GM10847 (cell line): ENCODE measurements around the gene PTPRG.

Source experiments
- POLR2A ChIP-seq: IDR thresholded peaks from 2 replicates; pipeline ENCODE4 v1.6.1; 2011; ENCODE audit not compliant: insufficient read length; ENCODE audit errors: extremely low read depth

The PTPRG gene

DNA sequence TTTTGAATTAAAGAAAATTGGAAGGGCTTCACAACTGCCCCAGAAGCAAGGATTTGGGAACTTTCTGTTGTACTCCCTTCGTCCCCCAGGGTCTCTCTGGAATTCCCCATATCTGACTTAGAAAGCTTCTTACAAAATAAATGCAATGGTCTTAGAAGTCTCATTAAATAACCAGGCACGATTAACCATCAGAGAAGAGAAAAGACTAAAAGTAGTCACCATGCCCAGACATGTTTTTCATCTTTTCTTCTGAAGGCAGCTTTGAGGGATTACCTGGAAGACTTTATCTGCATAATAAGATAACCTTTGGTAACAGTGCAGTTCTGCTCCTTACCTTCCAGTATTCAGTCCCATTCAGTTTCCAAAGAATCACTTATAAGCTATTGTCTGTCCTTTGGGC lies 135.9 kb downstream of the PTPRG start:
- no peak for TF ChIP-seq POLR2A

DNA sequence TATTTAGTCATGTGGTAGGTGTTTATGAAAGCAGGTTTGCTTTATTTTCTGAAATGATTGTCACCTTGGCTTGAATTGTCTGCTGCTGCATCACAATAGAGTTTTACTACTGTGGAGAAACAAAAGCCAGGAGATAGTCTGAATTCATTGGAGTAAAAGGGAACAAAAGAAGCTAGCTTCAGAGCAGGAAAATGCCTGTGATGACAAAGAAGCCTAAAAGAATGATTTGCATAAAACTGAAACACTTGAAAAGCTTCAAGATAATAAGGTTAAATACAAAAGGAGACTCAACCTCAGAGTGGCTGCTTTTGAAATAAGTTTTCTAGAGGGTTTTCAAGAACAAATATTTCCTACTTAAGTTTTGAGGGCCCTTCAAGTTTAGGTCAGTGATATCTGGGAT lies 138.3 kb downstream of the PTPRG start:
- TF ChIP-seq POLR2A, result no peak

DNA sequence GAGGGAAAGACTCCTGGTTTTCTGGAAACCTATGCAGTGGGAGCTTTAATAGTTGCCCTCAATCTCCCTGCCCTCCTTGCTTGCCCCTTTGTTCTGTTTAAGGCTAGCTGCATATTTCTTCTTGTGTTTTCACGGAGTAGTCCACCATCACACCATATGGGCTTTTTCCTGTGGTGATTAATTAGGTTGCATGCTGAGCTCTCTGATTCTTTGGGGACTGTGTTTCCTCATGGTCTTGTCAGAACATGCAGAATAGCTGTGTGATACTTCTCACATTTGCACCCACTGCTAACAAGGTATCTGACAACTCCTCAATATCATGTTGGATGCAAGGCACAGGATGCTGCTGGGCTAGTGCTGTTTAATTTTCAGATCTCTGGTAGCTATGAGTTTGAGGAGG lies 139.6 kb downstream of the PTPRG start:
- no peak for TF ChIP-seq POLR2A

DNA sequence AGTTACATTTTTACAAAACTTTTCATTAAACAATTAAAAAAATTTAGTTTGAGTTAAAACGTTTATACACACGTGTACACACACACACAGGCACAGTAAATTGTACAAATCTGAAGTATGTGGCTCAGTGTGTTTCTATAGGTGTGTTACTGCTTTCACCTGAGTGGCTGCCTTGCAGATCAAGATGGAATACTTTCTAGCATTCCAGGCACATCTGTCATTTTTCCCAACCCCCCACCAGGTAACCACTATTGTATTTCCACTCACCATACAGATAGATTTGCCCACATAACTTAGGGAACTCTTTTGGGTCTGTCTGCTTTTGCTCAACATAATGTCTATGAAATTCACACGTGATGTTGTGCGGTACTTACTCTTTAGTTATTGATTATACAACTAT lies 141.1 kb downstream of the PTPRG start:
- no peak for TF ChIP-seq POLR2A

DNA sequence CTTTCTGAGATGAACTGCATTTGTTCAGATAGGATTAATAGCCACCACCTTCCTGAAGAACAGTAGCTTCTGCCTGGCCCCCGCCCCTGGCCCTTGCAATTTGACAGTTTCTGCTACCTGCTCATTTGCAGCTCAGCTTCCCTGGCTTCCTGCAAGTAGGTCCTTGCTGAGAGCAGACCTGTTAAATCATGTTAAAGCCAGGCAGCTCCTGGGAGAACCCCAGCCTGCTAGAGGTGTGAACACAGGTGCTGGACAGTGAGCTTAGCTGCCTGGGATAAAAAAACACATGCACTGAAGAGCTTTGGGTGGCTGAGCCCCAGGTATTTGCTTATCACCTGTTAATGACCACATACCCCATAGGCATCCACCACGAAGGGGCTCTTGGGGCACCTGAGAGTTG lies 143.4 kb downstream of the PTPRG start:
- no peak for TF ChIP-seq POLR2A

DNA sequence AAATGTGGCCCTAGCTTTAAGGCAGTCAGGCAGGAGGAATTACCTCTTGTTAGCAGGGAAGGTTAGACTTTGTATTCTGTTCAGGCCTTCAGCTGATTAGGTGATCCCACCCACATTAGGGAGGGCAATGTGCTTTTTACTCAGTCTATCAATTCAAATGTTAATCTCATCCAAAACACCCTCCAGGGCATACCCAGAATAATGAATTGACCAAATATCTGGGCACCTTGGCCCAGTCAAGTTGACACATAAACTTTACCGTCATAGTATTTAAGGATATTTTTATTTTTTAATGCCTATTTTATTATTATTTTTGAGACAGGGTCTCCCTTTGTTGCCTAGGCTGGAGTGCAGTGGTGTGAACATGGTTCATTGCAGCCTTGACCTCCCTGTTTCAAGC lies 146.1 kb downstream of the PTPRG start:
- no peak for TF ChIP-seq POLR2A

DNA sequence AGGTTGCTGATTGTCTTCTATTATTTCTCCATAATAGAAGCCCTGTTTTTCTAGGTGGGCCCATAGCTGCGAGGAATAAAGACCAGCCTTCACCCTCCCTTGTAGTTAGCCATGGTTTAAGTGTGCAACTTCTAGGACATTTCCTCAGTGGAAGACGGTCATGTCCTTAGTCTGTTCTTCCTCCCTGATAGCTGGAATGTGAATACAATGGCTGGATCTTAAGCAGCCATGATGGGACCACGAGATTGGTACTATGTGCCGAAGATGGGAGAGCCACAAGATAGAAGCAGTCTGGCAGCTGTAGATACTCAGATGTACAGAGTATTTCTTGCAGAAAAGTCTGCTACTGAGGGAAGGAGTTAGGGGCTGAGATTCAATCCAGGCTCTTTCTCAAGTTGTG lies 152.9 kb downstream of the PTPRG start:
- TF ChIP-seq POLR2A, result no peak

DNA sequence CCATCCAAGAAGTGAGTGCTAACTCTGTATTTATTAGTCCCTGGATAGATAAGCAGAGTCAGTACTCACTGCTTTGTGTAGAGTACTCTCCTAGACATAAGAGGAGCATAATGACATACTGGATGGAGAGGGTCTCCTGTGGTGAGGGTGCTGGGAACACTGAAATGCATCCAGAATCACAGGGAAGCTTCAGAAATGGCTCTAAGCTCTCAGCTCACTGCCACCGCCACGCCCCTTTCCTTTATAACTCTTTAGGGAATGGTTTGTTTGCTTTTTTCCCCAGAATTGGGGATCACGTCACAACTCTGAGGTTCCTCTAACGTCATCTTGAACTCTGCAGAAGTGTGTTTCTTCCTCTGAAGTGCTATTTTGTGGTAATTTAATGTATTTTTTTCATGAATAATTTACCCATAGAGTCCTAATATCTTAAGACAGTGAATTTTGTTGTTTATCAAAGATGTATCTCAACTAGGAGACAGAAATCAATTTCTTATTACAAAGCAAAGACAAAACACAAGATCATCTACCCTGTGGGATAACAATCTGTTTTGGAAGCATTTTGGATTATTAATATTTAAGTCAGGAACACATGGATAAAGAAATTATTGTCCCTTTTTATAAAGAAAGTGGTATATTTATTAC lies 154.6 kb downstream of the PTPRG start:
- TF ChIP-seq POLR2A, result no peak

DNA sequence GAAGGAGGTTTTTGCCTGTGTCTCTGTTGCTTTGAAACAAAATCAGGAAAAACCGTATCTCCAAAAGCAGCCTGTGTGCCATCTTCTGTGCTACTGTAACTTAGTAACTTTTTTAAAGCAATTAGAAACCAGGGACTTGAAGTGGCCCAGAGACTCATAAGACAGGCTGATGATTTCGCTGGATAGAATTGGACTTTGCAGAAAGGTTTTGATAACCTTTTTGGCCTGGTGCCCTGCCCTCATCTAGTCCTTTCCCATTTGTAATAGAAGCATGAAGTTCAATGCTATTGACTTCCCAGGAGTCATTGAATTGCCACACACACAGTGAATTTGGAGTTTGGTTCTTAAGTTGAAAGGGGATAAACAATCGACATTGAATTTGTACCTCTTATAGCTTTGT lies 157.2 kb downstream of the PTPRG start:
- no peak for TF ChIP-seq POLR2A

DNA sequence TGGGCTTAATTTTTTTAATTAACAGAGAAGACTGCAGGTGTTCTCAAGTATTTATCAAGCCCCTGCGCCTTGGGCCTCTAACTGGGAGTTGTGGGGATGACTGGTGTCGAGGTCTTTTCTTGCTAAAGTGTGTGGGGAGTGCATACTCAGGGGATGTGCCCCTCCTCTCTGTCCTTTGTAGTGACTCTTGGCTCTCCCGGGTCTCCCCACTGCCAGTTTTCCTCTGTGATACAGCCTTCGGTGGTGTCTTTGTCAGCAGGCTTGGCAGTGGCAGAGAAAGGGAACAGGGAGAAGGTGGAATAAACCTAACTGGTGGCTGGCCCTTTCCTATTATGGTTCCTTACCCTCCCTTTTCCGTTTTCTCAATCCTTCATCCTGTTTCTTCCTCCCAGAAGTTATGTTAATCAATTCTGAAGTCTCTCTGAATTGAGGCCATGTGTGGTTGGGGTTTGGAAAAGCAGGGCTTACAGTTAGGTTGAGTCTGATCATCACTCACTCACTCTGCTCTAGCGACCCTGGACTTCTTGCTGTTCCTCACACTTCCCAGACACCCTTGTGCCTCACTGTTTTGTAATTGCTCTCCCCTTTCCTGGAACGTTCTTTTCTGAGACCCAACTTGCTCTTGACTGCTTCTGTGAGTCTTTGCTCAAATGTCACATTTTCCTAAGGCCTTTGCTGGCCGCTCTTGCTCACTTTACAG lies 158.1 kb downstream of the PTPRG start:
- no peak for TF ChIP-seq POLR2A

DNA sequence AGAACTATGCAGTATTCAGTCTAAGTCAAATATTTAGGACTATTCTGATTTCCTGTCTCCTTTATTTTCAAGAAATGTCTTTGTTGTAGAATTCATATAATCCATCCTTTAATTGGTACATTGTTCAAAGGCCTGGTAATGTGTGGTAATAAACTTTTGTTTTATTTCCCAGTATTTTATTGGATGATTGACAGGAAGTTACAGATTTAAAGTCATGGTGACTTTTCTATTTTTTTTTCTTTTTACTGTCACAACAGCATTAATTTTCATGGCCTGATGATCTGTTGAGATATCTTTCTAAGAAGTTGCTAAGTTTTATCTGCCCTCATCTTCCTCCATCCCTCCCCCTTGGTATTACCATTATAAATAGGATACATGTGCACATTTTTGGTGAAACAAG lies 161.7 kb downstream of the PTPRG start:
- no peak for TF ChIP-seq POLR2A

DNA sequence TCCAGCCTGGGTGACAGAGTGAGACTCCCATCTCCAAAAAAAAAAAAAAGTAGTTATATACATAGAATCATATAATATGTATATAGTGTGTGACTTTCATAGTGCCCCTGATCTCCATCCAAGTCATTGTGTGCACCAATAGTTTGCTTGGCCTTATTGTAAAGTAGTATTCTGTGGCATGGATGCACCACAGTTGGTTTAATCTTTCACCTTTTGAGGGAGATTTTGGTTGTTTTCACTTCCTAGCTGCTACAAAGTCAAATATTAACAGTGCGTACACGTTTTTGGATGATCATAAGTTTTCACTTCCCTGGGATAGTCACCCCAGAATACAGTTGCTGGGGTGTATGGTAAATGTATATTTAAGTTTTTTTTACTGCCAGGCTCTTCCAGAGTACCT lies 162.8 kb downstream of the PTPRG start:
- TF ChIP-seq POLR2A, result no peak

DNA sequence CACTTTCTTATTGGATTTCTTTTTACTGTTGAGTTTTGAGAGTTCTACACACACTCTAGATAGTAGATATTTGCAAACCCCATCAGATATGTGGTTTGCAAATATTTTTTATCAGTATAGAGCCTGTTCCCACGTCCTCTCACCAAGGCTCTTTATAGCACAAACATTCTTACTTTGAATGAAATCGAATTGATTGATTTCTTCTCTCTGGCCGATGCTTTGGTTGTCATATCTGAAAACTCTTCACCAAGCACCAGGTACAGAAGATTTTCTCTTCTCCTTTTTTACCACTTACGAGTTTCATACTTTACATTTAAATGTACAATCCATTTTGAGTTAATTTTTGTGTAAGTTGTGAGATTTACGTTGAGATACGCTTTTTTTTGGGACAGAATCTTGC lies 163.4 kb downstream of the PTPRG start:
- TF ChIP-seq POLR2A, result no peak

DNA sequence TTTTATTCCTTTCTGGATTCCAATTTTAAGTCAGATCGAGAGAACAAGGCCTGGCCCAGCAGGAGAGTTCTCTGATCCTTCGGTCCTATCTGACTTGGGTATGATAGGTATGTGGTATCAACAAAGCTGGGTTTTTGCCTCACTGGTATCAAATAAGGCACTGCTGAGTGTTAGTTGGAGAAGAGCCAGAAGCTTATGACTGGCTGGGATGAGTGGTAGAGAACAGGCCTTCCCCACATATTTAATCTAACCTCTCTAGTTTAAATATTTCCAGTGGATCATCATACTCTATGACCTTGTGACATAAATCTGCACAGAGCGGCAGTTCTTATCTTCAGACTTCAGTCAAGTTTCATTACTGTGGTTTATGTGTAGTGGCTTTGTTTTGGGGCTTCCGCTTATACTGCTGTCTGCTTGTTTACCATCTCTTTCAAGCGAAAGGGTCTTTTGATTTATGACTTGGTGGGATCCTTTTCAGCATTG lies 164.5 kb downstream of the PTPRG start:
- TF ChIP-seq POLR2A, result no peak

DNA sequence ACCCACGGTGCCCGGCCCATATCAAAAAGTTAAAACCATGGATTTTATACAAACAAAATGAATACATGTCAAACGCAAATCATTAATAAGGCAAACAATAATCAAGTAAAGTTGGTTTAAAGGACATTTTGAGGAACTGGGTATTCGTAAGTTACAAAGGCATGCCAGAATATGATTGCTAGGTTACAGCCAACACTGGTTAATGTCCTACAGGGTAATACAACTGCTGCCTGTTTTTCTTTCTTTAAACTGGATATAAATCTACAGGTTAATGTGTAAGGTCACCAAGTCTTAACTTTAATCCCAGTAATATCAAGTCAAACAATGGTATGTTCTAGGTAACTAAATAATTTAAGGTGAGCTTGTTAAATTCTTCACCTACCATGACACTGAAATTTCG lies 166.1 kb downstream of the PTPRG start:
- TF ChIP-seq POLR2A, result no peak

DNA sequence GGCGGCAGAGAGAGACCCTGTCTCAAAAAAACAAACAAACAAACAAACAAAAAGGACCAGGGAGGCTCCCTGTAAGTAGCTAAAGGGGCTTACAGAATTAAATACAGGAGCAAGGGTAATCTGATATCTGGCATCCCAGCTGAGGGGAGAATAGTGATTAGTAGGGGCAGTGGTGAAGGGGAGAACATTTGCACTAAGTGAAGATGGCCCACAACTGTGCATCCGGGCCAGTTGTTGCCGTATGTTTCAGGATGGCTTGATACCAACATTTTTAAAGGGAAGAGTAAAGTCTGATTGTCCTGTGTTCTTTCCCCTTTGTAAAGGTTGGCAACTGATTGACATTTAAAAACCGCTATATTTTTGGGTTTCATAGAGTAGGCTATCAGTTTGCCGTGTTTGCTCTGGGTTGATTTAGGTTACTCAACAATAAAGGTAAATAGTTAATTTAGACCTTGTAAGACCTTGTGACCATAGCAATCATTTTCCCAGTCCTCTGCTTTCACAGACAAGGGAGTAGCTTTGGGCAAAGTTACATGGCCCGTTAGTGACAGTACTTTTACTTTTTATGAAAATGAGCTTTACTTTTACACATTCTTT lies 167.8 kb downstream of the PTPRG start:
- TF ChIP-seq POLR2A, result no peak
